Lower leg skin (tissue), 4 donors: ENCODE results near the gene C3orf18. TPM values are rescaled to one million over a fixed set of nuclear protein-coding genes. Genes with fewer than 3 reads are reported as not detected.

Source experiments
- DNase-seq, 2 donors: peaks; one replicate each; pipeline ENCODE4 v3.0.0-alpha.2; 2019; ENCODE audit warnings: low spot score in 2 of 2
- H3K4me3 ChIP-seq: fragments of 200-600 bp; sonication (generic); 2 replicates; pipeline ENCODE4 v1.5.1; 2017; ENCODE audit warnings: mild to moderate bottlenecking, low read depth; ENCODE audit not compliant: poor library complexity, severe bottlenecking
- CTCF ChIP-seq, 3 donors: fragments of 450-650 bp; IDR thresholded peaks; one replicate each; pipeline ENCODE4 v1.5.1; 2016; ENCODE audit warnings: antibody characterized with exemption in 3 of 3, mild to moderate bottlenecking in 3 of 3, moderate library complexity in 2 of 3
- POLR2A ChIP-seq, 2 donors: fragments of 450-650 bp; IDR thresholded peaks; one replicate each; pipeline ENCODE4 v1.6.1; 2016 to 2017; ENCODE audit warnings: antibody characterized with exemption in 2 of 2, mild to moderate bottlenecking in 1 of 2, moderate library complexity in 1 of 2
- WGBS, 2 donors: methylation state at CpG; one replicate each; pipeline ENCODE4 v1.1.5; 2018; 5-methylcytosine and 5-hydroxymethylcytosine counted together
- intact Hi-C: fragments of 100-400 bp; cut with DNase I; formaldehyde crosslinking; loops from one replicate; pipeline ENCODE4 v1.15.0; 2023; ENCODE audit warnings: low total_unique reads
- total RNA-seq, 4 donors: library from RNA; depleted of rRNA; stranded (reverse); fragments of >200 nt; gene quantifications; one replicate each; pipeline ENCODE4 v1.1.0, GENCODE V29; 2016

C3orf18 gene
- total RNA-seq, 4 donors from 2014 or later: 0.27 to 3.9 (median 2.0) TPM

- WGBS, 2 donors: 85 to 98% methylated on average over 4 of the region's 4 CpGs
- intact Hi-C loops: no loop called here
- H3K4me3 ChIP-seq: no peak overlapping the region
- no peak for DNase-seq
- TF ChIP-seq POLR2A (IDR thresholded peaks at IDR 0.05) (no peak), CTCF (IDR thresholded peaks at IDR 0.05) (no peak)
Measured at GRCh38 chr3:50572801-50573371, 5.3 kb upstream of the C3orf18 start.

GRCh38 chr3:50572158-50572557 lies 4.6 kb upstream of the C3orf18 start:
- TF ChIP-seq CTCF (IDR thresholded peaks at IDR 0.05) (peak in 1 of 3 donors; percentile 90), POLR2A (IDR thresholded peaks at IDR 0.05) (no peak)
- peak; percentile 76 to 94 for DNase-seq
- WGBS, 2 donors: 0 to 40% methylated on average over 1 of the region's 1 CpG

GRCh38 chr3:50571486-50571885 lies 3.9 kb upstream of the C3orf18 start:
- 81 to 87% methylated on average over 4 of the region's 4 CpGs for whole genome bisulfite sequencing, 2 donors
- TF ChIP-seq CTCF (IDR thresholded peaks at IDR 0.05) (no peak), POLR2A (IDR thresholded peaks at IDR 0.05) (no peak)
- intact Hi-C loops: loop anchor here (2.0 kb wide), 1 partner anchor 43 kb away; no protein-coding TSS in a partner anchor
- H3K4me3 ChIP-seq: no peak overlapping the region
- DNase-seq: no peak

More at GRCh38 chr3:50572158-50572557, 4.6 kb upstream of the C3orf18 start:
- intact Hi-C loops: no loop called here
- H3K4me3 ChIP-seq: no peak overlapping the region

GRCh38 chr3:50570508-50571279 lies 3.1 kb upstream of the C3orf18 start:
- TF ChIP-seq CTCF (IDR thresholded peaks at IDR 0.05) (no peak), POLR2A (IDR thresholded peaks at IDR 0.05) (no peak)
- no peak overlapping the region for H3K4me3 ChIP-seq
- intact Hi-C loops: loop anchor here (2.0 kb wide), 1 partner anchor 44 kb away; no protein-coding TSS in a partner anchor
- no peak for DNase-seq
- 76 to 84% methylated on average over 4 to 5 of the region's 5 CpGs for WGBS, 2 donors

- 0 to 1% methylated on average over 43 to 46 of the region's 55 CpGs for WGBS, 2 donors
- intact Hi-C loops: no loop called here
Measured at GRCh38 chr3:50568947-50569749, 1.6 kb upstream of the C3orf18 start, which contains the start of gene HEMK1. TSS of gene HEMK1 (plus strand) at chr3:50569522. CDS start at chr3:50571105, 1,583 bp downstream.

More at GRCh38 chr3:50568947-50569749, 1.6 kb upstream of the C3orf18 start, which contains the start of gene HEMK1:
- peak; percentile 98 to 100 for DNase-seq
- TF ChIP-seq CTCF (IDR thresholded peaks at IDR 0.05) (no peak), POLR2A (IDR thresholded peaks at IDR 0.05) (peak in 1 of 2 donors; percentile 38)
- H3K4me3 ChIP-seq: peak within 1 kb of the TSS; percentile 42
